ENCODE results near the gene CHP1. TPM values are rescaled to one million over a fixed set of nuclear protein-coding genes. Genes with fewer than 3 reads are reported as not detected.

Gene CHP1
- polyA plus RNA-seq, 1 of the 3 experiments (the other 2 are of a cell fraction), result 30.5 TPM

DNA sequence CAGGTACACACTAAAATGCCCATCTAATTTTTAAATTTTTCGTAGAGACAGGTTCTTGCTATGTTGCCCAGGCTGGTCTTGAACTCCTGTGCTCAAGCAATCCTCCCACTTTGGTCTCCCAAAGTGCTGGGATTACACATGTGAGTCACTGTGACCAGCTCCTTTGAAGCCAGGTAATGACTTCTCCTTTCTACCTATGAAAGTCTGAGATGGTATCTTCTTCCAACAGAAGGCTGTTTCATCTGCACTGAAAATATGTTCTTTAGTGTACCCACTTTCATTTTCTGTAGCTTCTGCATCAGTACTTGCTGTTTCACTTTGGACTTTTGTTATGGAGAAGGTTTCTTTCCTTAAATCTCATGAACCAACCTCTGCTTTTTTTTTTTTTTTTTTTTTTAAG lies 92.5 kb downstream of the CHP1 start:
- no peaks in the 10 kb centered on the region for H3F3A ChIP-seq (replicated peaks; ENCODE audit: insufficient read depth)
- H2AFZ ChIP-seq (ENCODE audit: low read depth), result no peak overlapping the region
- H3K9me2 ChIP-seq, result no peaks in the 10 kb centered on the region
- peaks cover 4% of the 10 kb centered on the region; the same call in 1 of the 2 replicates for H3K79me2 ChIP-seq (ENCODE audit: insufficient read depth)
- CTCF ChIA-PET, result interaction anchor here (0.7 to 1.4 kb wide), 3 partner anchors 9 to 419 kb away, joined by 3 to 4 read pairs (median 3); partner anchors contain the start of genes CHP1, EXD1, NUSAP1 and OIP5
- H3K36me3 ChIP-seq (replicated peaks in 1 of 2; ENCODE audit: control insufficient read depth in 1 of 2, insufficient read depth in 2 of 2, low read length in 1 of 2), result no peaks in the 10 kb centered on the region
- H3K27me3 ChIP-seq (ENCODE audit: insufficient read depth), result no peaks in the 10 kb centered on the region
- H3K9ac ChIP-seq, result no peak overlapping the region
- no peaks in the 10 kb centered on the region for H3K4me1 ChIP-seq (ENCODE audit: control insufficient read depth in 1 of 2, insufficient read depth in 2 of 2, low read depth in 1 of 2, low read length in 1 of 2)
- H4K20me1 ChIP-seq (ENCODE audit: insufficient read depth), result no peaks in the 10 kb centered on the region
- H3K27ac ChIP-seq (ENCODE audit: low read depth in 2 of 2, low read length in 1 of 2), result no peak overlapping the region
- no peak overlapping the region for H3K4me3 ChIP-seq (ENCODE audit: low read depth in 2 of 2, low read length in 1 of 2)
- no peak for DNase-seq
- TF ChIP-seq, protein P1, sequence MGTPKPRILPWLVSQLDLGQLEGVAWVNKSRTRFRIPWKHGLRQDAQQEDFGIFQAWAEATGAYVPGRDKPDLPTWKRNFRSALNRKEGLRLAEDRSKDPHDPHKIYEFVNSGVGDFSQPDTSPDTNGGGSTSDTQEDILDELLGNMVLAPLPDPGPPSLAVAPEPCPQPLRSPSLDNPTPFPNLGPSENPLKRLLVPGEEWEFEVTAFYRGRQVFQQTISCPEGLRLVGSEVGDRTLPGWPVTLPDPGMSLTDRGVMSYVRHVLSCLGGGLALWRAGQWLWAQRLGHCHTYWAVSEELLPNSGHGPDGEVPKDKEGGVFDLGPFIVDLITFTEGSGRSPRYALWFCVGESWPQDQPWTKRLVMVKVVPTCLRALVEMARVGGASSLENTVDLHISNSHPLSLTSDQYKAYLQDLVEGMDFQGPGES (IDR thresholded peaks at IDR 0.05; ENCODE audit: low read depth, low read length), result no peak
- TF ChIP-seq GATA2 (CRISPR knock-in tag; IDR thresholded peaks at IDR 0.05) (no peak), YY1 (IDR thresholded peaks at IDR 0.05; ENCODE audit: low read depth) (no peak), FOSL2 (IDR thresholded peaks at IDR 0.05; ENCODE audit: borderline replicate concordance, low read depth) (no peak), TAF1 (IDR thresholded peaks at IDR 0.05; ENCODE audit: borderline replicate concordance, low read depth, low read length) (no peak), FOXM1 (IDR thresholded peaks at IDR 0.05; ENCODE audit: low read depth) (no peak), NFIC (IDR thresholded peaks at IDR 0.05; ENCODE audit: borderline replicate concordance) (no peak), RAD21 (IDR thresholded peaks at IDR 0.05; ENCODE audit: low read length) (no peak), MEF2A (IDR thresholded peaks at IDR 0.05; ENCODE audit: borderline replicate concordance, low read depth) (no peak)
- TF ChIP-seq, protein P2, sequence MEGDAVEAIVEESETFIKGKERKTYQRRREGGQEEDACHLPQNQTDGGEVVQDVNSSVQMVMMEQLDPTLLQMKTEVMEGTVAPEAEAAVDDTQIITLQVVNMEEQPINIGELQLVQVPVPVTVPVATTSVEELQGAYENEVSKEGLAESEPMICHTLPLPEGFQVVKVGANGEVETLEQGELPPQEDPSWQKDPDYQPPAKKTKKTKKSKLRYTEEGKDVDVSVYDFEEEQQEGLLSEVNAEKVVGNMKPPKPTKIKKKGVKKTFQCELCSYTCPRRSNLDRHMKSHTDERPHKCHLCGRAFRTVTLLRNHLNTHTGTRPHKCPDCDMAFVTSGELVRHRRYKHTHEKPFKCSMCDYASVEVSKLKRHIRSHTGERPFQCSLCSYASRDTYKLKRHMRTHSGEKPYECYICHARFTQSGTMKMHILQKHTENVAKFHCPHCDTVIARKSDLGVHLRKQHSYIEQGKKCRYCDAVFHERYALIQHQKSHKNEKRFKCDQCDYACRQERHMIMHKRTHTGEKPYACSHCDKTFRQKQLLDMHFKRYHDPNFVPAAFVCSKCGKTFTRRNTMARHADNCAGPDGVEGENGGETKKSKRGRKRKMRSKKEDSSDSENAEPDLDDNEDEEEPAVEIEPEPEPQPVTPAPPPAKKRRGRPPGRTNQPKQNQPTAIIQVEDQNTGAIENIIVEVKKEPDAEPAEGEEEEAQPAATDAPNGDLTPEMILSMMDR (IDR thresholded peaks at IDR 0.05), result no peak
- TF ChIP-seq, protein P3, sequence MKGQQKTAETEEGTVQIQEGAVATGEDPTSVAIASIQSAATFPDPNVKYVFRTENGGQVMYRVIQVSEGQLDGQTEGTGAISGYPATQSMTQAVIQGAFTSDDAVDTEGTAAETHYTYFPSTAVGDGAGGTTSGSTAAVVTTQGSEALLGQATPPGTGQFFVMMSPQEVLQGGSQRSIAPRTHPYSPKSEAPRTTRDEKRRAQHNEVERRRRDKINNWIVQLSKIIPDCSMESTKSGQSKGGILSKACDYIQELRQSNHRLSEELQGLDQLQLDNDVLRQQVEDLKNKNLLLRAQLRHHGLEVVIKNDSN (IDR thresholded peaks at IDR 0.05; ENCODE audit: borderline replicate concordance, low read depth), result no peak
- TF ChIP-seq, protein P4, sequence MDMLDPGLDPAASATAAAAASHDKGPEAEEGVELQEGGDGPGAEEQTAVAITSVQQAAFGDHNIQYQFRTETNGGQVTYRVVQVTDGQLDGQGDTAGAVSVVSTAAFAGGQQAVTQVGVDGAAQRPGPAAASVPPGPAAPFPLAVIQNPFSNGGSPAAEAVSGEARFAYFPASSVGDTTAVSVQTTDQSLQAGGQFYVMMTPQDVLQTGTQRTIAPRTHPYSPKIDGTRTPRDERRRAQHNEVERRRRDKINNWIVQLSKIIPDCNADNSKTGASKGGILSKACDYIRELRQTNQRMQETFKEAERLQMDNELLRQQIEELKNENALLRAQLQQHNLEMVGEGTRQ (IDR thresholded peaks at IDR 0.05; ENCODE audit: borderline replicate concordance, low read depth, low read length), result no peak
- TF ChIP-seq, protein P5, sequence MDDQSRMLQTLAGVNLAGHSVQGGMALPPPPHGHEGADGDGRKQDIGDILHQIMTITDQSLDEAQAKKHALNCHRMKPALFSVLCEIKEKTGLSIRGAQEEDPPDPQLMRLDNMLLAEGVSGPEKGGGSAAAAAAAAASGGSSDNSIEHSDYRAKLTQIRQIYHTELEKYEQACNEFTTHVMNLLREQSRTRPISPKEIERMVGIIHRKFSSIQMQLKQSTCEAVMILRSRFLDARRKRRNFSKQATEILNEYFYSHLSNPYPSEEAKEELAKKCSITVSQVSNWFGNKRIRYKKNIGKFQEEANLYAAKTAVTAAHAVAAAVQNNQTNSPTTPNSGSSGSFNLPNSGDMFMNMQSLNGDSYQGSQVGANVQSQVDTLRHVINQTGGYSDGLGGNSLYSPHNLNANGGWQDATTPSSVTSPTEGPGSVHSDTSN (IDR thresholded peaks at IDR 0.05), result no peak
- POLR2A ChIA-PET, result interaction anchor here (0.8 kb wide), 1 partner anchor 9 kb away, joined by 3 read pairs; the partner anchor contains the start of genes NUSAP1 and OIP5
- no peak overlapping the region for H3K4me2 ChIP-seq
- WGBS (ENCODE audit: low lambda C conversion rate), result 92% methylated on average over 1 of the region's 1 CpG
- no peaks in the 10 kb centered on the region for H3K9me3 ChIP-seq

Data from SK-N-SH (cell line).